ENCODE data around the gene PNLIP.

Gene PNLIP

DNA sequence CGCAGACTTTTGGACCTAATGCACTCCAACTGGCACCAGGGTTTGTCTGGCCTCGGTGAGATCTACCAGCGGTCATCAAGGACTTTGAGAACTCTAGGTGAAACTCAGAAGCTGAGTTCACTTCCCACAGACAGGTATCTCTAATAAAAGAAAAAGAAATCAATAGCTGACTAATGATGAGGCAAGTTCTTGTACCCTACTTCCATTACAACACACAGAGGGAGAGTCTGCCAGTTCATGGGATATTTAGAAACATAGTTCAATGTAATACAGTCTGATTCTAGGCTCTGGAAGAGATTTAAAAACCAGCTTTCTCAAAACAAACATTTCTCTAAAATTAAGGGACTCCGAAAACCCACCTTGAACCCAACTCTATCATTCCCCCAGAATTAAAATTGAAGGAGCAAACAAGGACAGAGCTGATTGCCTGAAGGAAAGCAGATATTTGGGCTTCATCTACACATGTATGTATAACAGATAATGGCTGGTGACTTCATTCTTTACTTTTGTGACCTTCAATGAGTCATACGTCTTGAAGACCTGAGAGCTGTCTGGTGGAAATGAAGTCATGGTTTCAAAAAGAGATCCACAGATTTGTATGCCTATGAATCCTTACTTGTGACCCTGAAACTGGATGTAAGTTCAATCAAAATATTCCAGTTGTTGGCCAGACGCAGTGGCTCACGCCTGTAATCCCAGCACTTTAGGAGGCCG, 42.3 kb downstream of the PNLIP start:
- DNase-seq, result no peak

DNA sequence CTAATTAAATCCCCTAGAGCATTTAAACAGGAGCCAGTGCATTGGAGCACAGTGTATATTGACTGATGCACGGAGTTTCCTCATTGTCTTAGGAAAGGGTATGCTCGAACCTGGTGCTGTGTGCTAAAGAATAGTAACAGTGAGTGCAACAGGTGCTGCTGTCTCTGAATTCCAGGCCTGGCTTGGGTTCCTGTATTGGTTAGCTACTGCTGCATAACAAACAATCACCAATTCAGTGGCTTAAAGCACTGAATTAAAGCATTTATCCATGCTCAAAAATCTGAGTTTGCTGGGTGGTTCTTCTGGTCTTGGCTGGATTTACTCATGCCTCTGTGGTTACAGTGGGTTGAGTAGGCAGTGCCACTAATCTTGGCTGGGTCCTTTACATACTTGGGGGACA, 43.3 kb downstream of the PNLIP start:
- DNase-seq, result no peak

DNA sequence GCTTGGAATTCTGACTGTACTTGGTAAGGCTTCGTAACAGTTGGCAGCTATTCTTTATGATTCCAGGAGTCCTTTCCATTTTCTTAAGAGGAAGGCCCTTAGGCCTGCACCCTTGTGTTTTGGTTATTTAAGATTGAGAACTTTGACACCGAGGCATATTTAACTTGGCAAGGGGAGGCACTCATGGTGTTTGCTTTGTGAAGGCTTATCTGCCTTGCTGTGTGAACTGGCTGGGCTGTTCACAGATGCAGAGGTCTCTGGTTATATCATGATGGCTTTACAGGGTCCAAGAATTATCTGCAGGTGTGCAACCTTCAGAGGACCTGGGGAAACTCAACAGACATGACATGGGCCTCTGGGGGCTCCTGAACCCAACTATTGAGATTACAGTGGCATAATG, 44.2 kb downstream of the PNLIP start:
- no peak for DNase-seq

DNA sequence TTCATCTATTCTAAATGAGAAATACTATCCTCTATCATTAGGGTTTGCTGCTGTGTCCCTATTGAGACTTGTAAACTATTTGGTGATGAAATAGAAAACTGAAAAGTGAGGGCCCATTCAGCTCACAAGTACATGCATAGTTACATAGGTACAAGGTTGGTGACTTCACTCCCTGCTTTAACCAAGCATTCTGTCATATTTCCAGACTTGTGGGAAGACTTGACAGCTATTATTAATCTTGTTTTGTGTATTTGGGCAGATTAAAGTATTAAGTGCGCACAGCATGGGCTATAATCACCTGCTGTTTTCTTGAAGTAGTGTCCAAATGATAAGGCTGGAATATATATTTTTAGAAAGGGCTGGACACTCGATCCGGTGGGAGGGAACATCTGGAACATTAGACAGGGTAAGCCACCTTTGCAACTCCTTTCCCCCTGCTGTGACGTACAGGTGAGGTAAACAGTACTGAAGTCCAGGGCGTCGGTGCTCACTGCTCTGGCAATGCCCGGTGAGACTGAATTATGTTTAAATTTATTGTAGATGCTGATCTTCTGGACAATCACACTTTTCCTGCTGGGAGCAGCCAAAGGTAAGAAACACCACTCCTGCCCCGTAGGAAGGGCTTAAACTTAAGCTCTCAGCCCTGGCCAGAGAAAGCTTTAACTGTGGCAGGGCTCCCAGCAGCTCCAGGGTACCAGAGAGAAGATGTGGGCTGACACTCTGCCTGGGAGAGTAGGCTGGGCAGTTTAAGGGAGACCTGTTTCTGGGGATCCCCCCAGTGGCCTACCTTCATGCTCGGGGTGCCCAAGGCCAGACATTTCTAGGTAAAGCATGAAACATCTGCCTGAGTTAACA, 45.1 kb downstream of the PNLIP start, which contains the start of gene PNLIPRP1:
TSS of gene PNLIPRP1 (plus strand) at position 370 of the 855 bp plus-strand sequence. CDS start at position 541, 171 bp downstream.
- no peak for DNase-seq

DNA sequence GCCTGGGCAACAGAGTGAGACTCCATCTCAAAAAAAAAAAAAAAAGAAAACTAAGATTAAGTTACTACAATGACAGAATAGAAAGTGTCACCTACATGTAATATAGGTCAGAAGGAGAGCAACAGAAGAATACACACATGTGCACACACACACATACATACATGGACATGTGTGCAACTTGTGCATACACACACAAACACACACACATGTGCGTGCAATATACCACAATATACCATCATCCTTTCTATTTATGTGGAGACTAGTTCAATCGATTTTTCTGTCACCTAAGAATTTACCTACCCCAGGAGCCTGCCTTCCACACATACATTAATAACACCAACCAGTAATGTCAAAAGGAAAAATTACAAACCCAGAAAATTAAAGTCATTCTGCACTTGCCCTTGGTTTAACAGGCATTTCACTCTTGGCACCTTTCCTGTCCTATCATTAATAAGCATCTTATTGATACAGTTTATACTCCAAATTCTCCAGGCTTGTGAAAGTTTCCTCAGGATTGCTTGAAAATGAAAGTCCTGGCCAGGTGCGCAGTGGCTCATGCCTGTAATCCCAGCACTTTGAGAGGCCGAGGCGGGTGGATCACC, 47.5 kb downstream of the PNLIP start:
- DNase-seq, result no peak

DNA sequence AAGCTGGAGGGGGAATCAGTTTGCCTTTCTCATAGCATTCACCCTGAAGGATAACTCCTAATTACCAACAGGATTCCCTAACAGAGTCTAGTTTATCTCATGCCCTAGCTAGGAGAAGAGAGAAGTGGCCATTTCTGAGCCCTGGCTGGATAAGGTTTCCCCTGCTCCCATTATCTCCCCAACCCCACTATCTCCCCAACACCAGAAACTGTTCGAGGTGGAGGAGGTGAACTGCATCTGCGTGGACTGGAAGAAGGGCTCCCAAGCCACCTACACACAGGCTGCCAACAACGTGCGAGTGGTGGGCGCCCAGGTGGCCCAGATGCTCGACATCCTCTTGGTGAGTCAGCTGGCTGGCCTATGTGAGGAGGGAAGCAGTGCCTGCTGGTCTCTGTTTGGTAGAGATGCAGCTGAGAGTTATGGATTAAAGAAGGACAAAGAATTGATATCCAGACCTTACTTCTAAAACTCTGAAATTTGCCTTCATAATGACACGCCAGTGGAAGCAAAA, 48.8 kb downstream of the PNLIP start:
- DNase-seq, result no peak

DNA sequence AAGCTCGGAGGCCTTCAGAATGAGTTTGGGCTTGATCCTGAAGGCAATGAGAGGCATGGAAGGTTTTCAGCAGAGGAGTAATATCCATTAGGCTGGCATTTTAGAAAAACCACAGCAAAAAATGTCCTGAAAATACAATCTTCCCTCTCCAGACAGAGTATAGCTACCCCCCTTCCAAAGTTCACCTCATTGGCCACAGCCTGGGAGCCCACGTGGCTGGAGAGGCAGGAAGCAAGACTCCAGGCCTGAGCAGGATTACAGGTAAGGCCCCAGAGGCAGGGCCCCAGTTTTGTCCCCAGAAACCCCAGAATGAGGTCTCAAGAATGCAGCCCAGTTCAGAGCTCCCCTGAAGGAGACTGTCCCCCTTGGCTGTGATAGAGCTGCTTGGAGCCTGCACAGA, 50.3 kb downstream of the PNLIP start:
- DNase-seq, result no peak

DNA sequence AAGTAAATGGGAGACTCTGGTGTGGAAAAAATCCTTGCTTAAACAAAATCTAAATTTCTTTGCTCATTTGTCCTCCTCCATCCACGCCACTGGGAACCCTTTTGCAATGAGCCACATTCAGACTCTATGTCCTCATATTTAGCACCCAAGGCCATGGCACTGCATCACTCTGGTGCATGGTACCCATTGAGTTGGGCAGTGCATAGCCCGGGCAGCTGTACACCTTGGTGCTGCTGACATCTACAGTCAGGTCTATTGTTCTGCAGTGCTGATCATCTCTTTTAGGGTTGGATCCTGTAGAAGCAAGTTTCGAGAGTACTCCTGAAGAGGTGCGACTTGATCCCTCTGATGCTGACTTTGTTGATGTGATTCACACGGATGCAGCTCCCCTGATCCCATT, 51.8 kb downstream of the PNLIP start:
- no peak for DNase-seq

DNA sequence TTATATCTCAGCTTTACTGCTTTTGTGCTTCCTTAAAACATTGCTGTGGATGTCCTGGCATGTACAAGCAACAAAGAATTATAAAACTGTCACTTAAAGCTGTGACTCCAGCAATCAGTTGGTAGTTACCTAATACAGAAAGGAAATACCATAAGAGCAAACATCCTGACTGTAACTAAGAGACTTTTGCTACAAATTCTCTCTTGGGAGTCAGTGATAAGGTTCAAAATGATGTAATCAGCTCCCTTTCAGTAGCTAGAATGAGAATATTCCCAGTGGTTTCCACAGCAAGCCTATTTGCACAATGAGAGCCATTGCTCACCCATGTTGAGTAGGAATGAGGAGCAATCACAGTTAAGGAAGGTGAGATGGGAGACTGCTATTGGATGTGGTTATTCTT, 52.6 kb downstream of the PNLIP start:
- no peak for DNase-seq

DNA sequence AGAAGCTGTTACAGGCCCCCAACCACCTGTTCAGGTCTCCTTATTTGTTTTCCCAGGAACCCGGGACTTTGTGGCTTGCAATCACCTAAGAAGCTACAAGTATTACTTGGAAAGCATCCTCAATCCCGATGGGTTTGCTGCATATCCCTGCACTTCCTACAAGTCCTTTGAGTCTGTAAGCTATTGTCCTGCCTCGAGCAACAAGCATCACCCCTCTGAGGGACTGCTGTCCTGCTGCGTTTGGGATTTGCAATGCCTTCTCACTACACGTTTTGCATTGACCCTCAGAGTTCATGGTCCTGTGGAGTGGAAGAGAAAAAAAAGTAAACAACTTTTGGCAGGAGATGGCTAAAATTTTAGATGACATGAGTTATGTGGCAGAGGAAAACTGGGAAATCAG, 54.3 kb downstream of the PNLIP start:
- no peak for DNase-seq

DNA sequence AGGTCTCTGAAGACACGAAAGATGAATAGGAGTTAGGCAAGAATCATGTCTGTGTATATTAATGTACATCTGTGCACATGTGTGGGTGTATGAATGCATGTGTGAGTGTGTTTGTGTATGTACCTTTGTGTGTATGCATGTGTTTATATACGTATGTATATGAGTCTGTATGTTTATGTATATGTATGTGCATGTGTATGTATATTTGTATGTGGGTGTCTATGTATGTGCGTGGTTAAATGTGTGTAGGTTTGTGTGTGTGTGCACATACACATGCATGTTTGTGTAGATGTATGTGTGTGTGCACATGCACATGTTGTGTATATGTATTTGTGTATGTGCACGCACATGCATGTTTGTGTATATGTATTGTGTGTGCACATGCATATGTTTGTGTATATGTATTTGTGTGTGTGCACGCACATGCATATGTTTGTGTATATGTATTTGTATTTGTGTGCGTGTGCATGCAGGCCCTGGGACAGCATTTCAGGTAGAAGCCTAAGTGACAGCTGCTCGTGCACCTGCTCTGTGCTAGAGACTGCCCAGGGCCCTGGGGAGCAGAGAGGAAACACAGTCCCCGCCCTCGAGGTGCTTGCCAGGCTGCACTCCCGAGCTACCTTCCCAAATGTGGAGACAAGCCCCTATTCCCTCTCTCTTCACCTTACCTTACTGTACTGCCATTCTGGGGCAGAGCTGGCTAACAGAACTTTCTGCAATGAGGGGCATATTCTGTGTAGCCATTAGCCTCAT, 57.1 kb downstream of the PNLIP start:
- DNase-seq, result no peak

DNA sequence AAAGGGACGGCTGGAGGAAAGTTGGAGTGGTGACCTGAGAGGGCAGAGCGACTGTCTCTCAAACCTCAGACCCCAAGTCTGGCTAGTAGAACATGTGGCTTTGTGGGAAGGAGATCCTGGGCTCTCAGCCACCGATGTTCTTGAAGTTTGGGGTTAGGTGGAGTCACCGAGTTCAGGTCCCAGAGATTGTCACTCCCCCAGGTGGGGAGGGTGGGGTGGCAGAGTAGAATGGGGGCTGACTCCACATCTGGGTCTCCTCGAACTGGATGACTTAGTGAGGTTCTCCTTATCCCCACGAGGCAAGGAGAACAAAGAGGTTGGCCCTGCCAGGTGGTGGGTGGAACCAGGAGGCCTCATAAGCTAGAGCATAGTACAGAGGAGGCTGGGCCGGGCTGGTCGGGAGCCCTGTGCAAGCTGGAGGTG, 60.3 kb downstream of the PNLIP start:
- no peak for DNase-seq

DNA sequence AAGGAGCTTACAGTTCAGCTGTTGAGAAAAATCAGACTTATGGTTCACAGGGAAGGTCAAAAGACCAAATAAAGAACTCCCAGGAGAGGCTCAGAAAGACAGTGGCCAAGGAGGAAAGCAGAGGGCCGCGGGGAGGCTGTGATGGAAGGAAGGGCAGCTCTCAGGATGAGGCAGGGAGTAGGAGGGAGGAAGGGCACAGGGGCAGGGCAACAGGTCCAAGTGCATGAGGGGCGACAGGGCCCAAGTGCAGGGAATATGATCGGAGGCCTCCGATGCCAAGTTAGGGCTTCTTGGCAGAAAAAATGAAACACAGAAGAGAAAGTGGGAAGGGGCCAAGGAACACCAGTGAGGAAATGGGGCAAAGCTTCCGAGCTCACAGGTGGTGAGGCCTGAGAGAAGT, 61.6 kb downstream of the PNLIP start:
- DNase-seq, result no peak

DNA sequence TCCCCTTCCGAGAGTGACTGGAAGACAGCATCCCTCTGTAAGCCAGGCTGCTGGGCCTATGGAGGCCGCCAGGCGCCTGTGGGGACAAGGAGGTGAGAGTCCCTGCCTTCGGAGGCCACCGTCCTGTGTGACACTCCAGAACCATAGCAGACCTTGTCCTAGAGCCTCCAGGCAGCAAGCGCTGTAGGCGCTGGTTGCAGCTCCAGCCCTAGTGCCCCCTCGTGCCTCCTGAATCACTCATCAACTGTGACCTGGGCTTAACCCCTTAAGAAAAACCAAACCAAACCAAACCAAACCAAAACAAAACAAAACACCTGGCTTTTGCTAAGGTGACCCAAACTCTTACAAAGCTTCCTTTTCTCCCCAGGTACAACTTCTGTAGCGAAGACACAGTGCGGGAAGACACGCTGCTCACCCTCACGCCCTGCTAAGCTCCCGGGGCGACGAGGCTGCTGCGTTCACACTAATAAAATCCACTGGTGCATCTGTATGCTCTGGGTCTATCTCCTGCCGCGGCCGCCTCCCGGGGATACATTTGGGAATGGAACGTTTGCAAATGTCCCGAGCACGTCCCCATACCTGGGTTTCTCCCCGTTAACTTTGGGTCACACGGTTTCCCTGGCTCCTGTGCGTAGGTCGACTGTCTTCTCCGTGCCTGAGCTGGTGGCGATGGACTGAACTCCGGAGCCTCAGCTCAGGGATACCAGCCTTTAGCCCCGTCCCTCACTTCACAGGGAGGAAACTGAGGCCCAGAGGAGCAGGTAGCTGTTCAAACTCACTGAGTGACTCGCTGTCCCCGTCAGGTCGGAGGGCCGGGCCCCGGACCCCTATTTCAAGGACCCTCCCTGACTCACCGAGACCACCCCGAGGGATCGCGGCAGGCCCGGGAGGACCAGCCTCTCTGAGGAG, 63.2 kb downstream of the PNLIP start:
- no peak for DNase-seq

DNA sequence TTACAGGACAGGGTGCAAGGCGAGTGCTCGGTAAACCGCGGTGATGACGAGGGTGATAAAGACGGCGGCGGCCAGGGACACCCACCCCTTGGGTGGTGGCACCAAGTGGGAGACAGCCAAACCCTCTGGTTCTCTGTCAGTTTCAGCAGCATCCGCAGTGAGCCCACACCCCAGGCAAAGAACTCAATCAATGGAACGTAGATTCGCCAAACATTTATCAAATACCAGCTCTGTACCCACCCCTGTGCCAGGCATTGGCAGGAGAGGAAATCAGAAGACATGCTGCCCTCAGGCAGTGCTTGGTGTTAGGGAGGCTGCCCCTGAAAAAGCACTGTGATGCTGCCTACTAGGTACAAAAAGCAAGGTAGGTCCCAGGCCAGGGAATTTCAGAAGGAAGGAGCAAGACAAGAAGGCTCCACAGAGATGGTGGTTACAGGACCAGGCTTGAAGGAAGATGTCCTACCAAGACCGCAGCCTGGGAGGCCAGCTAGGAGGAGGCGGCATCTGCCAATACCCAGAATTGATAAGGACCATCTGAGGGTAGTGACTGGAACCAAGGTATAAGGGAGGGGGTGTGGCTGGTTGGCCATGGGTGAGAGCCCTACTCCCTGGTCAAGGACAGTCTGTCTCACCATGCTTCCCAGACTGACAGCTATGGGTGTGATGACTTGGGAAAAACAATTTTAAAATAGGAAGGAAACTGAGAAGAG, 64.9 kb downstream of the PNLIP start:
- no peak for DNase-seq

DNA sequence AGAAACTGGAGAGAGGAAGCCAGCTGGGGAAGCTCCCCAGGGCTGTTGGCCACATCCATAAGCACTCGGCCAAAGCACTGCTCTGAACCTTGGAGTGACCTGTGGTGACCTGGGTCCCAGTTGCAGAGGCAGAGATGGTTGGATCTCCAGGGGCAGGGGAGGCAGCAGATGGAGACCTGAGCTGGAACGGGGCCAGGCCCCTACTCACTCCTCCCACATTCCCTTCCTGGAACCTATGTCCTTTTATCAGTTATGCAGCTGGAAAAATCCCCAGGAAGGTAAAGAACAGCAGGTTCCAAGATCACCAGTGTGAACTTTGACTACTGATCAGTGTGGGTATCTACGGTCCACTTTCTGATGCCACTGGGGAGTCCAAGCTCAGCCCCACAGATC, 65.4 kb downstream of the PNLIP start:
- DNase-seq, result no peak

DNA sequence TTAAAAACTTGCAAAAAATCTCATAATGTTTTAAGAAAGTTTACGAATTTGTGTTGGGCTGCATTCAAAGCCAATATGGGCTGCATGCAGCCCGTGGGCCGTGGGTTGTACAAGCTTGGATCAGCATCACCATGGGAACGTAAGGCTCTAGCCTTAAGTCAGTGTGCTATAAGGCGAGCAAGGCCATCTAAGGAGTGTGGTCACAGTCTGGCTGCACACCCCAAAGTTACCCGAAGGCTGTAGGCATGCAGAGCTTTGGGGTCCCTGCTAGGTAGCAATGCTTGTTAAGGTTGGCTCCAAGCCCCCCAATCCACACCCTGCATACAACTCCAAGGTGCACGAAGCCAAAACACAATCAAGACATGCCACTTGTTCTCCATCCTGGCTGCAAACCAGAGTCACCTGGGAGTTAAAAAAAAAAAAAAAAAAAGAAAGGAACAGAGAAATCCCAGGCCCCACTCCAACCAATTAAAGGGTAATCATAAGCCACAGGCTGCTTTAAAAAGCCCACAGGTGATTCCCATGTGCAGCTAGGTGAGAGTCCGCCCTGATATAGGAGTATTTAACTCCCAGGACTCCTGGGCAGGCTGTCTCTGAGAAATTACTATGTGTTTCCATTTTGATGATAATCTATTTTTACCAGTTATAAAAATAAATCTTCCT, 66.5 kb downstream of the PNLIP start:
- no peak for DNase-seq

DNA sequence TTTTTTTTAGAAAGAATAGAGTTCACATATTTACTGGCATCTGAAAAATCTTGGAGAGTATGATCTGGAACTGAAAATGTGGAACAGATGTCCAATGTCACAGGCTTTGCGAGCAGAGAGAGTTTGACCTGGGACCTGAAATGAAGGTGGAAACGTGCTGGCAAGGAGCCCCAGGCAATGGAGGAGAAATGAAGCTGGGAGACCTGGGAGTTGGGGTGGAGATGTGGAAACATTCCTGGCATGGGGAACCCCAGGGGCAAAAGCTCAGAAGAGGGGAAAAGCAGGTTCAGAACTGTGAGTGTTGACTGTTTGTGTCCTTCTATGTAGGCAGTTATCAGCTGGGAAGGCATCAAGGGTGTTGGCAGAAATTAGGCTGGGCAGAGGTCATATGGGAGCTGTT, 67.7 kb downstream of the PNLIP start:
- DNase-seq, result no peak

DNA sequence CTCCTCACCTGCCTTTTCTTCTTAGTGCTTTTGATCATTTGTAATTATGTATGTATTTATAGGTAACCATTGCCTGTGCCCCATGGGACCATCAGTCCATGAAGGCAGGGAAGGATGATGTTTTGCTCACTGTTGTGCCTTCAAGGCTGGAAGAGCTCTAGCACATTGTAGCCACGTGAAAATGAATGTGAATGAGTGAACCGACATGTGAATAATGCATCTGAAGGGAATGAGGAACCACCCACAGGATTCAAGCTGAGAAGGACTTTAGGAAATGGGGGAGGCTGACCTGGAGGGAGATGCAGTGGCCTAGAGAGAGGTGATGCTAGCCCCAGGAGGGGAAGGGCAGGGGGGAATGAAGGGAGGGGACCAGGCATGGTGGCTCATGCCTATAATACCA, 69.1 kb downstream of the PNLIP start:
- DNase-seq, result no peak

DNA sequence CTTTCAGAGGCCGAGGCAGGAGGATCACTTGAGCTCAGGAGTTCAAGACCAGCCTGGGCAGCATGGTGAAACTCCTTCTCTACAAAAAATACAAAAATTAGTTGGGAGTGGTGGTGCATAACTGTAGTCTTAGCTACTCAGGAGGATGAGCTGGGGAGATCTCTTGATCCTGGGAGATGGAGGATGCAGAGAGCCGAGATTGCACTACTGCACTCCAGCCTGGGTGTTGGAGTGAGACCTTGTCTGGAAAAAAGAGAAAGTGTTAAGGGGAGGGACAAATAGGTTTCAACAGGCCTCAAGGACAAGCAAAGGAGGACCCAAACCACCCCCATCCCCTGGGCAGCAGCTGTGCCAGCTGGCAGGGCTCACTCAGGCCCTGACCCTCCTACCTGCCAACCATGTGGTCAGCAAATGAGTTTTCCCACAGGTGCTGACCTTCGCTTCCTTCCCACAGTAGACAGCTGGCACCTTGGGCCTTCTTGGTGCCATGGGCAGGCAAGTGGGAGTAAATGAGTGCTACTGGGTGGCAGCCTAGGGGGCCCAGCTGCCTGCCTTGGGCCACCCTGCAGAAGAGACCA, 69.6 kb downstream of the PNLIP start:
- no peak for DNase-seq

Measured in cortex of kidney (tissue), 1 donor.